Endothelial cell of umbilical vein (primary cell): ENCODE data around the gene C1orf122. TPM values are rescaled to one million over a fixed set of nuclear protein-coding genes. Genes with fewer than 3 reads are reported as not detected.

Source experiments
- BruUV-seq: library from RNA; stranded (reverse); fragments of 400-500 nt; replicated peaks from 2 replicates; lab custom pipeline; 2021; lab: Mats Ljungman, UMichigan
- CTCF ChIA-PET: fragments of 300-600, 350-600 bp; sonication (Branson Sonifier 250); formaldehyde crosslinking; loops from one replicate; lab custom pipeline; 2021; ENCODE audit warnings: antibody characterized with exemption, inconsistent platforms; lab: Charles Lee
- POLR2A ChIA-PET: fragments of 300-600, 350-600 bp; sonication (Branson Sonifier 250); formaldehyde crosslinking; loops from one replicate; lab custom pipeline; 2021; ENCODE audit warnings: antibody characterized with exemption, inconsistent platforms; lab: Charles Lee
- DNase-seq: peaks from one replicate; pipeline ENCODE4 v3.0.0-alpha.2; 2011; ENCODE audit warnings: low read depth, low spot score
- FAIRE-seq: peaks from 2 replicates; lab custom pipeline; 2011; peaks lifted over from hg19 to GRCh38; lab: Jason Lieb, UNC
- H2AFZ ChIP-seq: 2 replicates; pipeline ENCODE4 v1.6.0; 2012; ENCODE audit warnings: low read depth, low read length, control low read depth, inconsistent platforms
- H3K27ac ChIP-seq: 2 replicates; pipeline ENCODE4 v1.5.1; 2011; ENCODE audit warnings: low read depth, mild to moderate bottlenecking, control low read depth, low read length, moderate library complexity; ENCODE audit not compliant: insufficient read depth
- H3K27me3 ChIP-seq, 2 experiments: 2 replicates each; pipeline versions ENCODE4 v1.6.0 to v1.6.1; 2011; ENCODE audit warnings: low read length in 2 of 2, mixed read lengths in 1 of 2; ENCODE audit not compliant: control insufficient read depth in 2 of 2, insufficient read depth in 2 of 2
- H3K36me3 ChIP-seq, 2 experiments: 2 replicates in 1 of 2; 3 replicates in 1 of 2; pipeline ENCODE4 v1.5.1; 2011; ENCODE audit warnings: low read length in 2 of 2, mild to moderate bottlenecking in 1 of 2, moderate library complexity in 1 of 2; ENCODE audit not compliant: control insufficient read depth in 2 of 2, insufficient read depth in 2 of 2; ENCODE audit errors: extremely low read depth in 1 of 2
- H3K4me1 ChIP-seq: 3 replicates; pipeline ENCODE4 v1.5.1; 2011; ENCODE audit warnings: mild to moderate bottlenecking, low read length; ENCODE audit not compliant: control insufficient read depth, insufficient read depth; ENCODE audit errors: extremely low read depth
- H3K4me2 ChIP-seq: 2 replicates; pipeline ENCODE4 v1.6.1; 2011; ENCODE audit warnings: low read length, control low read depth, mixed read lengths; ENCODE audit not compliant: insufficient read depth
- H3K4me3 ChIP-seq, 3 experiments: fragments of 200-600 bp in 1 of 3; sonication (generic), shearing (Covaris generic) in 1 of 3; replicated peaks in 1 of 3; 2 replicates each; pipeline ENCODE4 v1.5.1; 2011 to 2016; ENCODE audit warnings: control low read depth in 3 of 3, low read length in 3 of 3, mild to moderate bottlenecking in 2 of 3, inconsistent platforms in 1 of 3, low read depth in 1 of 3, moderate library complexity in 1 of 3; ENCODE audit not compliant: insufficient read depth in 1 of 3
- H3K79me2 ChIP-seq: 2 replicates; pipeline ENCODE4 v1.6.0; 2012; ENCODE audit warnings: low read length, inconsistent platforms; ENCODE audit not compliant: control insufficient read depth, insufficient read depth
- H3K9ac ChIP-seq: replicated peaks from 2 replicates; pipeline ENCODE3; 2011; ENCODE audit warnings: low read length, control low read depth; ENCODE audit not compliant: insufficient read depth; ENCODE audit errors: extremely low read depth
- H3K9me1 ChIP-seq: replicated peaks from 3 replicates; pipeline ENCODE4 v1.6.0; 2011; ENCODE audit warnings: mild to moderate bottlenecking, low read length; ENCODE audit not compliant: control insufficient read depth, insufficient read depth; ENCODE audit errors: extremely low read depth
- H3K9me3 ChIP-seq: replicated peaks from 2 replicates; pipeline ENCODE4 v1.5.1; 2012; ENCODE audit warnings: low read length, inconsistent platforms; ENCODE audit not compliant: control insufficient read depth, insufficient read depth
- H4K20me1 ChIP-seq: replicated peaks from 2 replicates; pipeline ENCODE3; 2011; ENCODE audit warnings: mild to moderate bottlenecking, low read length; ENCODE audit not compliant: control insufficient read depth, insufficient read depth; ENCODE audit errors: extremely low read depth
- CTCF ChIP-seq, 2 donors: IDR thresholded peaks; 1 replicate in 1 of 2; 2 replicates in 1 of 2; pipeline ENCODE4 v1.5.1; 2011; ENCODE audit warnings: low read length in 2 of 2, mild to moderate bottlenecking in 2 of 2, moderate library complexity in 2 of 2, control low read depth in 1 of 2, inconsistent platforms in 1 of 2, low read depth in 1 of 2; ENCODE audit not compliant: insufficient read depth in 1 of 2; ENCODE audit errors: extremely low read depth in 1 of 2
- EZH2 ChIP-seq: IDR thresholded peaks from 2 replicates; pipeline ENCODE4 v1.6.1; 2012; ENCODE audit warnings: borderline replicate concordance, low read depth, mild to moderate bottlenecking, moderate library complexity, low read length, inconsistent platforms; ENCODE audit not compliant: severe bottlenecking
- FOS ChIP-seq: IDR thresholded peaks from 2 replicates; pipeline ENCODE4 v1.6.1; 2011; ENCODE audit warnings: mild to moderate bottlenecking, low read length, moderate library complexity, borderline replicate concordance; ENCODE audit not compliant: insufficient read depth
- GATA2 ChIP-seq: IDR thresholded peaks from 2 replicates; pipeline ENCODE4 v1.7.0; 2011; ENCODE audit warnings: low read depth, mild to moderate bottlenecking, moderate library complexity, mixed read lengths, low read length; ENCODE audit not compliant: insufficient read length, insufficient read depth
- JUN ChIP-seq: IDR thresholded peaks from 2 replicates; pipeline ENCODE4 v1.6.1; 2011; ENCODE audit warnings: borderline replicate concordance, low read depth; ENCODE audit not compliant: insufficient read length, insufficient read depth
- MAX ChIP-seq: IDR thresholded peaks from 2 replicates; pipeline ENCODE4 v1.6.1; 2011; ENCODE audit not compliant: insufficient read depth, insufficient read length
- MYC ChIP-seq: IDR thresholded peaks from one replicate; pipeline ENCODE4 v1.6.1; 2011; ENCODE audit warnings: mild to moderate bottlenecking, low read depth, low read length
- POLR2A ChIP-seq: IDR thresholded peaks from 2 replicates; pipeline ENCODE4 v1.6.1; 2012; ENCODE audit warnings: low read depth, mild to moderate bottlenecking, control low read depth, low read length
- POLR2AphosphoS5 ChIP-seq: IDR thresholded peaks from 2 replicates; pipeline ENCODE4 v1.6.1; 2012; ENCODE audit warnings: low read depth, mild to moderate bottlenecking, control low read depth, low read length, moderate library complexity; ENCODE audit not compliant: insufficient read depth
- dilution Hi-C: fragments of 300-500 bp; cut with MboI; formaldehyde crosslinking; loops from one replicate; pipeline ENCODE4 v1.15.0; 2019; ENCODE audit warnings: low sequenced_read_pairs; ENCODE audit not compliant: extremely low pct_ligation_motif_present
- intact Hi-C: fragments of 100-400 bp; cut with micrococcal nuclease; formaldehyde crosslinking; loops from one replicate; pipeline ENCODE4 v1.10.0; 2022
- polyA plus RNA-seq, 4 experiments: library from polyadenylated mRNA; depleted of rRNA in 3 of 4; stranded (reverse) in 3 of 4; unstranded in 1 of 4; fragments of >200 nt; gene quantifications; 2 replicates each; pipeline versions ENCODE4 v1.2.1 to v1.2.3, GENCODE V29; 2011 to 2012; ENCODE audit warnings: missing spikeins in 1 of 4
- total RNA-seq: library from RNA; stranded (reverse); gene quantifications from 2 replicates; pipeline ENCODE4 v1.2.3, GENCODE V29; 2021

Gene C1orf122
- total and polyA plus RNA-seq, 2 donors (not counting 3 experiments of a cell fraction or from before 2014, with no cell fraction given): 32.8 to 38.8 TPM

- Histone ChIP-seq H3K4me3 (no peak overlapping the region), H3K79me2 (no peaks in the 10 kb centered on the region), H3K4me1 (no peaks in the 10 kb centered on the region), H3K36me3 (peaks cover 14 to 16% of the 10 kb centered on the region in 2 experiments), H3K9me3 (no peaks in the 10 kb centered on the region), H3K27me3 (no peaks in the 10 kb centered on the region), H4K20me1 (no peaks in the 10 kb centered on the region), H2AFZ (no peak overlapping the region), H3K9me1 (no peaks in the 10 kb centered on the region), H3K4me2 (no peak overlapping the region), H3K27ac (no peak overlapping the region), H3K9ac (no peak overlapping the region)
- BruUV-seq: no TSS peak
- TF ChIP-seq POLR2A: no peak
- no peak for TF ChIP-seq POLR2AphosphoS5
- no peak for TF ChIP-seq FOS
- TF ChIP-seq GATA2: no peak
- no peak for TF ChIP-seq MAX
- no peak for TF ChIP-seq JUN
- TF ChIP-seq MYC: no peak
- no peak for TF ChIP-seq EZH2
- TF ChIP-seq CTCF (IDR thresholded peaks at IDR 0.05; ENCODE audit: extremely low read depth in 1 of 2, insufficient read depth in 1 of 2, low read depth in 1 of 2, low read length in 2 of 2): no peak
- intact Hi-C loops: no loop called here
- FAIRE-seq (no peak), DNase-seq (no peak)
- dilution Hi-C loops: no loop called here
- CTCF ChIA-PET: interaction anchor here (0.7 kb wide), 1 partner anchor 28 kb away, joined by 3 read pairs; the partner anchor contains the start of gene MTF1
- POLR2A ChIA-PET: no interaction called here
Observed at GRCh38 chr1:37831109-37831508, 23.5 kb downstream of the C1orf122 start.
